ENCODE measurements around the gene SNAPIN.

- no peak for TF ChIP-seq FOXK2 (IDR thresholded peaks at IDR 0.05)
- no peak for TF ChIP-seq FOXM1 (IDR thresholded peaks at IDR 0.05; ENCODE audit: borderline replicate concordance)
- TF ChIP-seq CTBP1 (IDR thresholded peaks at IDR 0.05; ENCODE audit: borderline replicate concordance), result no peak
- TF ChIP-seq TARDBP (IDR thresholded peaks at IDR 0.05), result no peak
- no peak for TF ChIP-seq BHLHE40 (IDR thresholded peaks at IDR 0.05; ENCODE audit: borderline replicate concordance)
- TF ChIP-seq L3MBTL2 (conservative IDR thresholded peaks at IDR 0.05), result no peak
- no peak for TF ChIP-seq ZNF384 (IDR thresholded peaks at IDR 0.05)
- no peak for TF ChIP-seq SP1 (IDR thresholded peaks at IDR 0.05)
- no peak for TF ChIP-seq SUZ12 (IDR thresholded peaks at IDR 0.05)
- no peak for TF ChIP-seq HDGF (IDR thresholded peaks at IDR 0.05; ENCODE audit: borderline replicate concordance)
- no peak for TF ChIP-seq ARNT (IDR thresholded peaks at IDR 0.05)
- no peak for TF ChIP-seq LEF1 (IDR thresholded peaks at IDR 0.05; ENCODE audit: borderline replicate concordance)
- no peak for TF ChIP-seq FOXA1 (IDR thresholded peaks at IDR 0.05)
- TF ChIP-seq ELF4 (IDR thresholded peaks at IDR 0.05), result no peak
Observed at GRCh38 chr1:153646672-153647345, 11.7 kb upstream of the SNAPIN start.

Measured in HEK293T (cell line).